HG02798 (cell line): ENCODE data around the gene CHRM2.

Source experiments
- ATAC-seq: cut with Tn5 transposase; IDR thresholded peaks from one replicate; pipeline ENCODE4 v1.9.1; 2021; ENCODE audit warnings: mild to moderate bottlenecking; ENCODE audit not compliant: unreplicated experiment, poor library complexity

CHRM2 gene

DNA sequence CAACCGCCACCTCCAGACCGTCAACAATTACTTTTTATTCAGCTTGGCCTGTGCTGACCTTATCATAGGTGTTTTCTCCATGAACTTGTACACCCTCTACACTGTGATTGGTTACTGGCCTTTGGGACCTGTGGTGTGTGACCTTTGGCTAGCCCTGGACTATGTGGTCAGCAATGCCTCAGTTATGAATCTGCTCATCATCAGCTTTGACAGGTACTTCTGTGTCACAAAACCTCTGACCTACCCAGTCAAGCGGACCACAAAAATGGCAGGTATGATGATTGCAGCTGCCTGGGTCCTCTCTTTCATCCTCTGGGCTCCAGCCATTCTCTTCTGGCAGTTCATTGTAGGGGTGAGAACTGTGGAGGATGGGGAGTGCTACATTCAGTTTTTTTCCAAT, 146.6 kb downstream of the CHRM2 start:
- no peak for ATAC-seq

DNA sequence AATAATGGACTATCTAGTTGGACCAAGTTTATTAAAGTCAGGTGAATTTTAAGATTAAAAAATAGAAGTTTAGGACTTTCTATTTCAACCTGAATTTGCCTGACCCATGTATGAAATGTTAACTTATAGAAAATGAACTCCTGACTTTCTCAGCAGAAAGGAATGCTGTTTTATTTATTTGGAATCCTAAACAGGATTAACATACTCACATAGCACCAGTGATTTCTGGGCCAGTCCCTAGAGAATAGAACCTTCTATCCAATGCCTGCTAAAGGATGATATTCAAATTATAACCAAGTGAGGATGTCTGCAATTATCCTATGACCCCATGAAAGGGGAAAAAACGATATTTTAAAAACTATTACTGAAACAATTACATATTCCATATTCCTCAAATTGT, 148.8 kb downstream of the CHRM2 start:
- no peak for ATAC-seq

DNA sequence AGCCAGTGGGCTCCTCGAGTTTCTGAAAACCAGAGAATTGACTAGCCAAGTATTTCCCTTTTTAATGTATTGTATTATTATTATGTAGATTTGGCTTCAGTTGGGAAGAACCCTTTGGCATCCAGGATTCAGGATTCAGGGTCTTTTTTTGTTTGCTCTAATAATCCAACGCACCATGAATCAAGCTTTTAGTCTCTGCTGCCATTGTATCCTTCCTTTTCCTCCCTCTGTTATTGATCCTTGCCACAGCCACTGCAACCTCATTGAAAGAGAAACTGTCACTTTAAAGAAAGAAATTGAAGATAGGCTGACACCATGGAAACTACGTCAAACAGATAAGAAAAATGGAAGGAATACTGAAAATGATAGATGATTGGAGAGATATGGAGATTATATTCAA, 150.0 kb downstream of the CHRM2 start:
- no peak for ATAC-seq

DNA sequence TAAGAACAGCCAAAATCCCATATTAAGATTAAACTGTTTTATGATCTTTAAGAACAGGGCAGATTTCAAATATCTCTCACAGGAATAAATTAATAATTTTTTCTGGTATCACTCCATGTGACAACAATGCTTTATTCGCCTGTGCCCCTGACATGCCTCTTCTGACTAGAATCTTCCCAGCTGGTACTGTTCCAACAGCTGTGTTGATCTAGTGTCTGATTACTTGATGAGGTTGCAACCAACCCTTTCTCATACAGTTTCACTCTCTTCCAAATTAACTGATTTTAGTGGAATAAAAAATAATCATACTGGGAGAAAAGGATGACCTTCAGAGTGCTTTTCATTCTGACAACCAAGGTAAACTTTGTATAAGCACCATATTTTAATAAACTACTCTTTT, 151.9 kb downstream of the CHRM2 start:
- no peak for ATAC-seq

DNA sequence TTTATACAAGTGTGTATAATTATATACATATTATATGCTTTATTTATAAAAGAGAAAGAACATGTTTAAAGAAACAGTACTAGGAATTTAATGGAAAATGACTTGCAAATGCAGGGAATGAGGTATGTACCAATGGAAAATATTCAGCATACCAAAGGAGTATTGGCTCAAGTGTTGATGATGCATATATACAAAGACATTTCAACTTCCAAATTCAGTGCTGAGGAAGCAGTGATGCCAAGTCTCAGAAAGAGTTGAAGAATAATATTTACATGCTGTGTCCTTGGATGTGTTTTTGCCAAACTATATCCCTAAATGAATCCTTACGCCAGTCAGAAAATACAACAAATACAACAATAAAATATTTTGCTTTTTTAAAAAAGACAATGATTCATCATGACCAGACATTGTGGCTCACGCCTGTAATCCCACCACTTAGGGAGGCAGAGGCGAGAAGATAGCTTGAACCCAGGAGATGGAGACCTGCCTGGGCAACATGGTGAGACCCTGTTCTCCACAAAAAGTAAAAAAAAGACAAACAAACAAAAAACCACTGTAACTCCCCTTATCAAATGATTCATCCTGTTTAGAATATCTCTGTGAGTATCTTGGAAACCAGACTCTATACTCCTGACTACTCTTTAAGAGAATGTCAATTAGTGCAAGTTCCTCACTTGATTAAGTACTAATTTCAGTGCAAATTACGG, 157.2 kb downstream of the CHRM2 start:
- ATAC-seq, result no peak

DNA sequence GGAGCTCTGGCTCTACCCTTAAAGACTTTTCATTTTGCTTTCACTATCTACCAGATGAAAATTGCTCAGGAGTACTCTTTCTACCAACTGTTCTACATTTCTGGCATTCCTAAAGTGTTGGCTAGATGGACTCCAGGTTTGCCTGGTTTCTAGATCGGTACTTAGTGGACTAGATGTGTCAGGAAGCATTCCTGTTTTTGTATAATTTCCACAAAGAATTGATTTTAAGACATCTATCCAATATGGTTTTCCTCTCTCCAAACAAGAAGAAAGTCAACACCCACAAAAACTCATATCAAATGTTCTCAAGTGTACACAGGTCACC, 157.7 kb downstream of the CHRM2 start:
- ATAC-seq, result no peak

DNA sequence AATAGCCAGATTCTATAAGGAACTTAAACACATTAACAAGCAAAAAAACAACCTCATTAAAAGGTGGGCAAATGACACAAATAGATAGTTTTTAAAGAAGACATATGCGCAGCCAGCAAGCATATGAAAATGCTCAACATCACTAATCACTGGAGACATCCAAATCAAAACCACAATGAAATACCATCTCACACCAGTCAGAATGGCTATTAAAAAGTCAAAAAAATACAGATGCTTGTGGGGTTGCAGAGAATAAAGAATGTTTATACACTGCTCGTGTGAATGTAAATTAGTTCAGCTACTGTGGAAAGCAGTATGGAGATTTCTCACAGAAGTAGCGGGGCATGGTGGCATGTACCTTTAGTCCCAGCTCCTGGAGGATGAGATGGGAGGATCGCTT, 164.0 kb downstream of the CHRM2 start:
- no peak for ATAC-seq

DNA sequence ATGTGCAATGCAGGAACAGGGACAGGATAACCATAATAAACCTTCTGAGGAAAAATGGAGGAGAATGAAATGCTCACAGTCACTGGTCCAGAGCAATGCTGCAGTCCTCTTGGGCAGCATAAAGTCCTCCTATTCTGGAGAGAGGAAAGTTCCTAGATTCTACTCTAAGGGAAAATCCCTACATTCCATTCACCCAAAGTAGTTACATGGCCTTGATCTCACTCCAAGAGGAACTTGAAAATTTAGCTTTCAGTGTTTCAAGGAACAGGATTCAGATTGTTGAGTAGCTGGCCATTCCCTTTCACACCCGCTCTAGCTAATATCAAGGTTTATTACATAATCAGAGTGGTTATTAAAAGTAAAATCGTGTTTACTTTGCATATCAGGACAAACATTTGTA, 168.3 kb downstream of the CHRM2 start:
- no peak for ATAC-seq

DNA sequence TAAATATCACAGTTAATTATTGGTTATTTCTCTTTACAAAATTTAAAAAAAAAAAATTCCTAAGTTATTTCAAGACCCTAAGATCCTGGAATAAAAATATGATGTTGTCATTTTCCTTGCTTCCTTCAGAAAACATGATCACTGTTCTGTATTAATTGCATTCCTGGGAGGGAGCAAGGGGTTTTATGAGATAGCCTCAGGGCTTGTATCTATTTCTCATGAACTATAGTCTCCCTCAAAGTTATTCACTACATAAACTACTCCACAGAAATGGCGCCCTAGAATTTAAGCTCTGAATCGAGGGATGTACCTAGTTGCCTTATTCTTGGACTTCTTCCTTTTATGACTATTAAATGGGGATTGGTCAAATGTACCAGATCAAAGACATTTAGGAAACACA, 170.3 kb downstream of the CHRM2 start:
- no peak for ATAC-seq

DNA sequence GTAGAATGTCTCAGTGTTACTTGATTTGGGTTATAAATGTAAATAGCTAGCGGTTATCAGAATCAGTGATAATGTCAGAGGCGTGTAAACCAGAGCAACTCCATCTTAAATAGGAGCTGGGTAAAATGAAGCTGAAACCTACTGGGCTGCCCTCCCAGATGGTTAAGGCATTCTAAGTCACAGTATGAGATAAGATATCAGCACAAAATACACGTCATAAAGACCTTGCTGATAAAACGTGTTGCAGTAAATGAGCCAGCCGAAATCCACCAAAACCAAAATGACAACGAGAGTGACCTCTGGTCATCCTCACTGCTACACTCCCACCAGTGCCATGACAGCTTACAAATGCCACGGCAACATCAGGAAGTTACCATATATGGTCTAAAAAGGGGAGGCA, 172.3 kb downstream of the CHRM2 start:
- no peak for ATAC-seq

DNA sequence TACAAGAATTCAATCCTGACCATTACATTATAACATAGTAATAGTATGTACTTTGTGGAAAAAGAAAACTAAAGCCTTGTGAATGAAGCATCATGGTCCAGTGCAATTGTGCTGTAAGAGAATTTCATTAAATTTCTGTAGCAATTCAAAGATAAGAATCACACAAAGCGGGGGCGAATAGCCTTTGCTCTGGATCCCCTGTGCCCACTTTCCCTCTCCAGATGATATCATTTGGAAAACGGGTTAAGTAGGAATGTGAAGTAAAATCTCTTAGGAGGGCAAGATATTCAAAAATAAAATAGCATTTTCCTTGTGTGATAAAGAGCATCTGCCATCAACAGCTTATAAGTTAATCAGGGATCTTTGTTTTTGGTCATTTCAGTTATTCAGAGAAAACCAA, 177.1 kb downstream of the CHRM2 start:
- no peak for ATAC-seq

DNA sequence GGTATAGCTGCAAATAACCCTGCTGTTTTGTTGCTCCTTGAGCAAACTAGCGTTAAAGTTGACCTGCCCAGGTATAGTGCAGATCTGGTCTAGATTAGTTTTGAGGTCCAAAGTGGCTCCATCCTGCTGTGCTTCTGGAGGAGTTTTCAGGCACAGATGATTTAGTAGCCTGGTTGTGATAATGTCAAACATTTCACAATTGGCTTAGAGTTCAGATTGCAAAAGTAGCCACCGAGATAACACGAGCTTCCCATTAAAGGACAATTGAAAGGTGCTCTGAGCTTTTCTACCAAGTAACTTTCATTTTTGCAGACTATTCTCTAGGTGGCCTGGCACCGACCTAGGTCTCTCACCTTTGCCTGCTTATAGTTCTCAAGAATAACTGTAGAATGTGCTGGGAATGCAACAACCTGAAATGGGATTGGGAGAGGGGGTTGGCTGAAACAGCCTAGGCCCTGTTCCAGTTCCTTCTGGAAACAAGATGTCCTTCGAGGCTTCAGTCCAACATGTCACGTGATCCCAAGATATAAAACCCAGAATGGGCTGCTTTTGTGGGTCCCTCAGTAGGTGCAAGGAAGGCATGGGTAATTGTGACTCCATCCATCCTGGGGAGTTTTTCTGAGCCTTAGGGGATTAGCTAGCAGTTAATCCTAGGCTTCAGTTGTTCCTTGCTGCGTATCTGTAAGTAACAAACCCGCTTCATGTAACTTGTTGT, 201.0 kb downstream of the CHRM2 start:
- ATAC-seq, result no peak
